SK-N-SH treated with all-trans-retinoic acid at 6 μM for 48 hours (cell line): Measurements from ENCODE around the gene CDK6.

Experiments used
- ATAC-seq: fragments of 200-7000 bp; cut with Tn5 transposase; 3 replicates; pipeline ENCODE4 v1.9.1; 2020; ENCODE audit warnings: mild to moderate bottlenecking, moderate library complexity
- ARNTL ChIP-seq: fragments of 450-650 bp; formaldehyde crosslinking; IDR thresholded peaks from 2 replicates; pipeline ENCODE4 v1.5.0; 2020; ENCODE audit warnings: low read depth, mild to moderate bottlenecking, moderate library complexity, borderline replicate concordance
- BACH2 ChIP-seq: fragments of 250-450 bp; sonication (Bioruptor Pico); IDR thresholded peaks from 2 replicates; pipeline ENCODE4 v1.9.0; 2021; ENCODE audit warnings: mild to moderate bottlenecking, borderline replicate concordance
- GLIS3 ChIP-seq: fragments of 250-450 bp; sonication (Bioruptor Pico); IDR thresholded peaks from 2 replicates; pipeline ENCODE4 v1.5.0; 2020; ENCODE audit warnings: mild to moderate bottlenecking, moderate library complexity
- ISL1 ChIP-seq: fragments of 250-450 bp; sonication (Bioruptor Pico); IDR thresholded peaks from 2 replicates; pipeline ENCODE4 v2.1.2; 2022; ENCODE audit warnings: mild to moderate bottlenecking, moderate library complexity
- OSR1 ChIP-seq: fragments of 250-450 bp; sonication (Bioruptor Pico); IDR thresholded peaks from 2 replicates; pipeline ENCODE4 v1.8.0; 2022; ENCODE audit warnings: moderate library complexity, mild to moderate bottlenecking, inconsistent platforms
- POU6F1 ChIP-seq: fragments of 250-450 bp; sonication (Bioruptor Pico); IDR thresholded peaks from 2 replicates; pipeline ENCODE4 v1.8.0; 2021; ENCODE audit warnings: low read depth, mild to moderate bottlenecking, moderate library complexity, borderline replicate concordance
- PPARA ChIP-seq: fragments of 250-450 bp; sonication (Bioruptor Pico); IDR thresholded peaks from 2 replicates; pipeline ENCODE4 v1.5.0; 2020; ENCODE audit warnings: mild to moderate bottlenecking, borderline replicate concordance
- RARB ChIP-seq: fragments of 250-450 bp; sonication (Bioruptor Pico); IDR thresholded peaks from 2 replicates; pipeline ENCODE4 v1.8.0; 2021; ENCODE audit warnings: mild to moderate bottlenecking, moderate library complexity
- SNAI2 ChIP-seq: fragments of 250-450 bp; sonication (Bioruptor Pico); IDR thresholded peaks from 2 replicates; pipeline ENCODE4 v1.5.0; 2020; ENCODE audit warnings: mild to moderate bottlenecking, moderate library complexity
- TOX ChIP-seq: fragments of 250-450 bp; sonication (Bioruptor Pico); IDR thresholded peaks from 2 replicates; pipeline ENCODE4 v1.8.0; 2021; ENCODE audit warnings: mild to moderate bottlenecking, moderate library complexity, borderline replicate concordance
- ZC3H10 ChIP-seq: fragments of 250-450 bp; sonication (Bioruptor Pico); IDR thresholded peaks from 2 replicates; pipeline ENCODE4 v1.5.1; 2021; ENCODE audit warnings: mild to moderate bottlenecking, moderate library complexity
- ZFP3 ChIP-seq: fragments of 250-450 bp; sonication (Bioruptor Pico); IDR thresholded peaks from 2 replicates; pipeline ENCODE4 v1.5.0; 2020; ENCODE audit warnings: mild to moderate bottlenecking, moderate library complexity
- ZFP30 ChIP-seq: fragments of 450-650 bp; formaldehyde crosslinking; IDR thresholded peaks from 2 replicates; pipeline ENCODE4 v1.5.0; 2022; ENCODE audit warnings: mild to moderate bottlenecking, moderate library complexity
- ZNF565 ChIP-seq: fragments of 450-650 bp; formaldehyde crosslinking; conservative IDR thresholded peaks from 2 replicates; pipeline ENCODE4 v1.5.0; 2020; ENCODE audit warnings: low read depth, mild to moderate bottlenecking, moderate library complexity
- ZNF70 ChIP-seq: fragments of 450-650 bp; formaldehyde crosslinking; IDR thresholded peaks from 2 replicates; pipeline ENCODE4 v1.5.0; 2020; ENCODE audit warnings: mild to moderate bottlenecking, moderate library complexity
- ZNF8 ChIP-seq: fragments of 450-650 bp; formaldehyde crosslinking; IDR thresholded peaks from 2 replicates; pipeline ENCODE4 v1.5.0; 2020; ENCODE audit warnings: mild to moderate bottlenecking, moderate library complexity
- TF ChIP-seq, protein P1 (sequence below): fragments of 250-450 bp; sonication (Bioruptor Pico); IDR thresholded peaks from 2 replicates; pipeline ENCODE4 v1.5.1; 2020; ENCODE audit warnings: low read depth, mild to moderate bottlenecking, moderate library complexity
- TF ChIP-seq, protein P2 (sequence below): fragments of 250-450 bp; sonication (Bioruptor Pico); IDR thresholded peaks from 2 replicates; pipeline ENCODE4 v1.5.0; 2020; ENCODE audit warnings: mild to moderate bottlenecking, moderate library complexity

CDK6 gene

GRCh38 chr7:92784935-92785334 is 51.4 kb downstream of the CDK6 start:
- no peak for ATAC-seq
- TF ChIP-seq BACH2 (CRISPR knock-in tag) (no peak), POU6F1 (CRISPR knock-in tag) (no peak), ZNF8 (peak; percentile 85), ZNF565 (CRISPR knock-in tag) (no peak)

GRCh38 chr7:92783260-92784201 is 52.8 kb downstream of the CDK6 start:
- TF ChIP-seq GLIS3 (CRISPR knock-in tag) (no peak), POU6F1 (CRISPR knock-in tag) (no peak), TOX (CRISPR knock-in tag) (no peak)
- TF ChIP-seq, protein P1, sequence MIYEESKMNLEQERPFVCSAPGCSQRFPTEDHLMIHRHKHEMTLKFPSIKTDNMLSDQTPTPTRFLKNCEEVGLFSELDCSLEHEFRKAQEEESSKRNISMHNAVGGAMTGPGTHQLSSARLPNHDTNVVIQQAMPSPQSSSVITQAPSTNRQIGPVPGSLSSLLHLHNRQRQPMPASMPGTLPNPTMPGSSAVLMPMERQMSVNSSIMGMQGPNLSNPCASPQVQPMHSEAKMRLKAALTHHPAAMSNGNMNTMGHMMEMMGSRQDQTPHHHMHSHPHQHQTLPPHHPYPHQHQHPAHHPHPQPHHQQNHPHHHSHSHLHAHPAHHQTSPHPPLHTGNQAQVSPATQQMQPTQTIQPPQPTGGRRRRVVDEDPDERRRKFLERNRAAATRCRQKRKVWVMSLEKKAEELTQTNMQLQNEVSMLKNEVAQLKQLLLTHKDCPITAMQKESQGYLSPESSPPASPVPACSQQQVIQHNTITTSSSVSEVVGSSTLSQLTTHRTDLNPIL (CRISPR knock-in tag) = no peak
- ATAC-seq = no peak

GRCh38 chr7:92782855-92783254 is 53.5 kb downstream of the CDK6 start:
- TF ChIP-seq, protein P2, sequence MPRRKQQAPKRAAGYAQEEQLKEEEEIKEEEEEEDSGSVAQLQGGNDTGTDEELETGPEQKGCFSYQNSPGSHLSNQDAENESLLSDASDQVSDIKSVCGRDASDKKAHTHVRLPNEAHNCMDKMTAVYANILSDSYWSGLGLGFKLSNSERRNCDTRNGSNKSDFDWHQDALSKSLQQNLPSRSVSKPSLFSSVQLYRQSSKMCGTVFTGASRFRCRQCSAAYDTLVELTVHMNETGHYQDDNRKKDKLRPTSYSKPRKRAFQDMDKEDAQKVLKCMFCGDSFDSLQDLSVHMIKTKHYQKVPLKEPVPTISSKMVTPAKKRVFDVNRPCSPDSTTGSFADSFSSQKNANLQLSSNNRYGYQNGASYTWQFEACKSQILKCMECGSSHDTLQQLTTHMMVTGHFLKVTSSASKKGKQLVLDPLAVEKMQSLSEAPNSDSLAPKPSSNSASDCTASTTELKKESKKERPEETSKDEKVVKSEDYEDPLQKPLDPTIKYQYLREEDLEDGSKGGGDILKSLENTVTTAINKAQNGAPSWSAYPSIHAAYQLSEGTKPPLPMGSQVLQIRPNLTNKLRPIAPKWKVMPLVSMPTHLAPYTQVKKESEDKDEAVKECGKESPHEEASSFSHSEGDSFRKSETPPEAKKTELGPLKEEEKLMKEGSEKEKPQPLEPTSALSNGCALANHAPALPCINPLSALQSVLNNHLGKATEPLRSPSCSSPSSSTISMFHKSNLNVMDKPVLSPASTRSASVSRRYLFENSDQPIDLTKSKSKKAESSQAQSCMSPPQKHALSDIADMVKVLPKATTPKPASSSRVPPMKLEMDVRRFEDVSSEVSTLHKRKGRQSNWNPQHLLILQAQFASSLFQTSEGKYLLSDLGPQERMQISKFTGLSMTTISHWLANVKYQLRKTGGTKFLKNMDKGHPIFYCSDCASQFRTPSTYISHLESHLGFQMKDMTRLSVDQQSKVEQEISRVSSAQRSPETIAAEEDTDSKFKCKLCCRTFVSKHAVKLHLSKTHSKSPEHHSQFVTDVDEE (CRISPR knock-in tag) = no peak
- no peak for TF ChIP-seq ARNTL (CRISPR knock-in tag)
- no peak for TF ChIP-seq SNAI2 (CRISPR knock-in tag)
- no peak for TF ChIP-seq RARB (CRISPR knock-in tag)
- TF ChIP-seq, protein P1 (CRISPR knock-in tag) = no peak
- TF ChIP-seq ISL1 (CRISPR knock-in tag) = no peak
- no peak for TF ChIP-seq GLIS3 (CRISPR knock-in tag)
- no peak for TF ChIP-seq BACH2 (CRISPR knock-in tag)
- TF ChIP-seq ZFP30 (CRISPR knock-in tag) = no peak
- TF ChIP-seq ZNF70 (CRISPR knock-in tag) = no peak
- TF ChIP-seq ZNF8 = no peak
- no peak for TF ChIP-seq ZNF565 (CRISPR knock-in tag)
- TF ChIP-seq PPARA (CRISPR knock-in tag) = no peak
- no peak for TF ChIP-seq ZC3H10 (CRISPR knock-in tag)
- TF ChIP-seq ZFP3 (CRISPR knock-in tag) = no peak
- TF ChIP-seq POU6F1 (CRISPR knock-in tag) = no peak
- TF ChIP-seq OSR1 (CRISPR knock-in tag) = no peak
- ATAC-seq = no peak
